ENCODE data around the gene CLNK. TPM values are rescaled to one million over a fixed set of nuclear protein-coding genes. Genes with fewer than 3 reads are reported as not detected.

CLNK gene
- total RNA-seq, 2 donors from 2014 or later = 0.16 TPM; not detected in 1

Other genes with a start within 250 kb of the CLNK start
- 10 to 100 TPM; 15.3 to 19.0 TPM for gene ZNF518B, start 227.3 kb downstream of the CLNK start, total RNA-seq

Data from colonic mucosa (tissue), 2 donors.